GM18505 (cell line): Measurements from ENCODE around the gene ZNF146.
"Not testable (repeated sequence)": the region's sequence is repeated elsewhere in the genome, so short reads cannot be mapped to it uniquely, and the experiment has no call there.

Experiments used
- ATAC-seq: cut with Tn5 transposase; IDR thresholded peaks from one replicate; pipeline ENCODE4 v1.9.1; 2021; ENCODE audit not compliant: unreplicated experiment
- POLR2A ChIP-seq: IDR thresholded peaks from 4 replicates; pipeline ENCODE4 v1.6.1; 2011; ENCODE audit warnings: borderline replicate concordance; ENCODE audit not compliant: insufficient read depth, insufficient read length; ENCODE audit errors: extremely low read depth

Gene ZNF146

DNA sequence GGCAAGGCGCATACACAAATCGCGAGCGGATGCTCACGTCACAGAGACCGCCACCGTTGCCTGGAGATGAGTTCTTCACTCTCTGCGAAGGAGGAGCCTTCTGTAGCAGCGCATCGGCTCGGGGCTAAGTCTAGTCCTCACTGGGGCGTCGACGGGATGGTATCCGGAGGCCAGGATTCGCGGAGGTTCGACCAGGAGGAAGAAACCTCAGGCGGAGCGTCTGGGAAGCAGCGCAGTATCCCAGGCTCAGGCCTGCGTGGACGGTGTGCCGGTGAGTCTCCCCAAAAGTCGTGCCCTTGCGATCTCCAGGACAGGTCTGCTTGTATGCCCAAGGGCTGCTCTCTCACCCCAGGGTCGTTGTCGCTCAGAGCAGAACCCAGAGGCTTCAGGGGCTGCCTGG lies 40.4 kb downstream of the ZNF146 start:
- TF ChIP-seq POLR2A = no peak
- no peak for ATAC-seq

DNA sequence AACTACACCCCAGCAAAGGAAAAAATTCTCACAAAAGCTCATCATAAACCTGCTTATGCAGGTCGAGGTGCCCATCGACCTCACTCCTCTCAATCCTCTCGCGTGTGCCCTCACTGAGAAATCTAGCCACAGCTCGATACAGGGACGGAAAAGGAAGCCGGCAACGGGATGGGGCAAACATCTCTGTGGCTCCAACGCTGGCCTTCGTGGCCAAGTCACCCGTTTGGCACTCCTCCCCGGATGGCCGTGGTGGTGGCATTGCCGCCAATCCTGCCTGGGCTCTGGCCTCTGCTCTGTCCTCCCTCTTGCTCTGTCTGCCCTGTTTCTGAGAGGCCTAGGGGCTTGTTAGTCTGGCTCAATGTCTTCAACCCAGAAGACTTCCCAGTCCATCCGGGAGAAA lies 41.2 kb downstream of the ZNF146 start:
- no peak for TF ChIP-seq POLR2A
- ATAC-seq = no peak

DNA sequence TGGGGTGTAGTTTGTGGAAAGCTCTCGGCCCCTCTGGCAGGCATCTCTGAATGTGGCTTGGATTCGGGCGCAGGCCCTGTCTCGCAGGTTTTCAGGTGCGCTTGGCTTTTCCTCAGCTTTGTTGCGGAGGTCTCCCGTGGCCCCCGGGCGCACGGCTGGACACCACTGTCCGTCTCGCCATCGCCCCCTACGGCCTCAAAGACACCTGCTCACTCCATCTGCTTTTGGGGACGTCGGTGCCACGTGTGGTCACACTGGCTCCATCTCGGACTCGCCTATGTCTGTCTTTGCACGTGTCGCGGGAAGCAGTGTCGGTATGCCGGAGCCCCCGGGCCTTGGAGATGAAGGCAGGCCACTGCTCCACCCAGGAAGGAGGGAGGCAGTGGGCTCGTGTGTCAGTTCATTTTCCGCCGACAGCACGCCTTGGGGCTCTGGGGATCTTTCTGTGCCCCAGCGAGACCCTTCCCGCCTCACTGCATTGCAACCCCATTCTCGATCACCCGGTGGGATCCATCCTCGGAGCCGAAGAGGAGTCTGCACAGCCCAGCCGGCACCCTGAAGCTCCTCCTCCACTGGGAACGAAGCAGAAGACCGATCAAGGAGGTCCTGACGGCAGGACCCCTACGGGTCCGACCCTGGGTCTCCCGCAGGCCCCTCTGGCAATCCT lies 42.1 kb downstream of the ZNF146 start:
- TF ChIP-seq POLR2A = no peak
- no peak for ATAC-seq

DNA sequence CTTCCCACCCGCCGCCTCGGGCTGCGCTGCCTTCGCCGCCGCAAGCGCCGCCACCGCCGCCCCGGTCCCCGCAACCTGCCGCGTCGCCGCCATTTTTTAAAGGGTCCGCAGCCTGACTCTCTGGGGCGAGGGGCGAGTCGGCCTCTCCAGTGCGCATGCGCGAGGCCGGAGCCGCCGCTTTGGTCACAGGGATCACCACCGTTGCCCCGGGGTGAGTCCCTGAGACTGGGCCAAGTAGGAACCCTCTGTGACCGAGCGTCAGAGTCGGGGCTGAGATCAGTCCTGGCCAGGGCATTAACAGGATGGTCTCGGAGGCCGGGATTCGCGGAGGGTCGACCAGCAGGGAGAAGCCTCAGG lies 42.6 kb downstream of the ZNF146 start:
- no peak for TF ChIP-seq POLR2A
- ATAC-seq = no peak

DNA sequence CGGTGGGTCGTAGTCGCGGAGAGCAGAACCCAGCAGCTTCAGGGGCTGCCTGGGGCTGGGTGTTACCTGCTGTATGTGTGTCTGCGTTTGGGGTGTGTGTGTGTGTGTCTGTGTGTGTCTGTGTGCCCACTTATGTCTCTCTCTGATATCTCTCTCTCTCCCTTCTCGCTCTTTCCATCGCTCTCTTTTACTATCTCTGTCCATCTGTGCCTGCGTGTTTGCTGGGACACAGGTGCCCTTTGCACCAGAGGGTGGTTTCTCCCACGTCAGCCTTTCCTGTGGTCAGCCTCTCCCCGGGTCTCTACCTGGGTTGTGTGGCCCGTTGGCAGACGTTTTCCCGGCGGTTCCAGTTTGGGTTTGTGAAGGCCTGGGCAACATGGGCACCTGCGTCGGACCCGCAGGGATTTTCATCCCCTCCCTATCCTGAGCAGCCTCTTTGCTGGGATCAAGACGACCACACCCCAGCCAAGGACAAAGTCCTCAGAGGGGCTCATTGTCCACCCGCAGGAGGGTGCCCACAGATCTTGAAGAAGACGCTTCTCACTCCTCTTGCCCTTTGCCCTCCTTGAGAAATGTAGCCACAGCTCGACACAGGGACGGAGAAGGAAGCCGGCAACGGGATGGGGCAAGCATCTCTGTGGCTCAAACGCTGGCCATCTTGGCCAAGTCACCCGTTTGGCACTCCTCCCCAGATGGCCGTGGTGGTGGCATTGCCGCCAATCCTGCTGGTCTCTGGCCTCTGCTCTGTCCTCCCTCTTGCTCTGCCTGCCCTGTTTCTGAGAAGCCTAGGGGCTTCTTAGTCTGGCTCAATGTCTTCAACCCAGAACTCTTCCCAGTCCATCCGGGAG lies 43.3 kb downstream of the ZNF146 start:
- no peak for ATAC-seq
- no peak for TF ChIP-seq POLR2A

DNA sequence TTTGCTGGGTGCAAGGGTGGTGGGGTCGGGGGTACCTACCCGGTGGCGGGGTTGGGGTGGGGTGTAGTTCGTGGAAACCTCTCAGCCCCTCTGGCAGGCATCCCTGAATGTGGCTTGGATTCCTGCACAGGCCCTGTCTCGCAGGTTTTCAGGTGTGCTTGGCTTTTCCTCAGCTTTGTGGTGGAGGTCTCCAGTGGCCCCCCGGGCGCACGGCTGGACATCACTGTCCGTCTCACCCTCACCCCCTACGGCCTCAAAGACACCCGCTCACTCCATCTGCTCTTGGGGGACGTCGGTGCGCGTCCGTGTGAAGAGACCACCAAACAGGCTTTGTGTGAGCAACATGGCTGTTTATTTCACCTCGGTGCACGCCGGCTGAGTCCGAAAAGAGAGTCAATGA lies 44.3 kb downstream of the ZNF146 start:
- TF ChIP-seq POLR2A = no peak
- no peak for ATAC-seq

DNA sequence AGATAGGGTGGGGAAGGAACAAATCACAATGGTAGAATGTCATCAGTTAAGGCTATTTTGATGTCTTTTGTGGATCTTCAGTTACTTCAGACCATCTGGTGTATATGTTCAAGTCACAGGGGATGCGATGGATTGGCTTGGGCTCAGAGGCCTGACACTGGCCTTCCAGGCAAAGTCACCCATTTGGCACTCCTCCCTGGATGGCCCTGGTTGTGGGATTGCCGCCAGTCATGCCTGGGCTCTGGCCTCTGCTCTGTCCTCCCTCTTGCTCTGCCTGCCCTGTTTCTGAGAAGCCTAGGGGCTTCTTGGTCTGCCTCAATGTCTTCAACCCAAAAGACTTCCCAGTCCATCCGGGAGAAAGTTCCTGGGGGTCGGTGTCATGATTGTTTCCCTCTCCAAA lies 50.2 kb downstream of the ZNF146 start:
- no peak for TF ChIP-seq POLR2A
- ATAC-seq = no peak

DNA sequence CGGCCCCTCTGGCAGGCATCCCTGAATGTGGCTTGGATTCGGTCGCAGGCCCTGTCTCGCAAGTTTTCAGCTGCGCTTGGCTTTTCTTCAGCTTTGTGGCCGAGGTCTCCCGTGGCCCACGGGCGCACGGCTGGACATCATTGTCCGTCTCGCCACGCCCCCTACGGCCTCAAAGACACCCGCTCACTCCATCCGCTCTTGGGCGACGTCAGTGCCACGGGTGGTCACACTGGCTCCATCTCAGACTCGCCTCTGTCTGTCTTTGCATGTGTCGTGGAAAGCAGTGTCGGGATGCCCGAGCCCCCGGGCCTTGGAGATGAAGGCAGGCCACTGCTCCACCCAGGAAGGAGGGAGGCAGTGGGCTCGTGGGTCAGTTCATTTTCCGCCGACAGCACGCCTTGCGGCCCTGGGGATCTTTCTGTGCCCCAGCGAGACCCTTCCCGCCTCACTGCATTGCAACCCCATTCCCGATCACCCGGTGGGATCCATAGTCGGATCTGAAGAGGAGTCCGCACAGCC lies 51.0 kb downstream of the ZNF146 start:
- TF ChIP-seq POLR2A = no peak
- ATAC-seq = no peak

DNA sequence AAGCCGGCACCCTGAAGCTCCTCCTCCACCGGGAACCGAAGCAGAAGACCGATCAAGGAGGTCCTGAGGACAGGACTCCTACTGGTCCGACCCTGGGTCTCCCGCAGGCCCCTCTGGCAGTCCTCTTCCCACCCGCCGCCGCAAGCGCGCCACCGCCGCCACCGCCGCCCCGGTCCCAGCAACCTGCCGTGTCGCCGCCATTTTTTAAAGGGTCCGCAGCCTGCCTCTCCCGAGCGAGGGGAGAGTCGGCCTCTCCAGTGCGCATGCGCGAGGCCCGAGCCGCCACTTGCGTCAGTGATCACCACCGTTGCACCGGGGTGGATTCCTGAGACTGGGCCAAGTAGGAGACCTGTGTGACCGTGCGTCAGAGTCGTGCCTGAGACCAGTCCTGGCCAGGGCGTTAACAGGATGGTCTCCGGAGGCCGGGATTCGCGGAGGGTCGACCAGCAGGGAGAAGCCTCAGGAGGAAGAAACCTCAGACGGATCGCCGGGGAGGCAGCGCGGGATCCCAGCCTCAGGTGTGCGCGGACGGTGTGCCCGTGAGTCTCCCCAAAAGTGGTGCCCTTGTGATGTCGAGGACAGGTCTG lies 51.6 kb downstream of the ZNF146 start:
- no peak for ATAC-seq
- no peak for TF ChIP-seq POLR2A

DNA sequence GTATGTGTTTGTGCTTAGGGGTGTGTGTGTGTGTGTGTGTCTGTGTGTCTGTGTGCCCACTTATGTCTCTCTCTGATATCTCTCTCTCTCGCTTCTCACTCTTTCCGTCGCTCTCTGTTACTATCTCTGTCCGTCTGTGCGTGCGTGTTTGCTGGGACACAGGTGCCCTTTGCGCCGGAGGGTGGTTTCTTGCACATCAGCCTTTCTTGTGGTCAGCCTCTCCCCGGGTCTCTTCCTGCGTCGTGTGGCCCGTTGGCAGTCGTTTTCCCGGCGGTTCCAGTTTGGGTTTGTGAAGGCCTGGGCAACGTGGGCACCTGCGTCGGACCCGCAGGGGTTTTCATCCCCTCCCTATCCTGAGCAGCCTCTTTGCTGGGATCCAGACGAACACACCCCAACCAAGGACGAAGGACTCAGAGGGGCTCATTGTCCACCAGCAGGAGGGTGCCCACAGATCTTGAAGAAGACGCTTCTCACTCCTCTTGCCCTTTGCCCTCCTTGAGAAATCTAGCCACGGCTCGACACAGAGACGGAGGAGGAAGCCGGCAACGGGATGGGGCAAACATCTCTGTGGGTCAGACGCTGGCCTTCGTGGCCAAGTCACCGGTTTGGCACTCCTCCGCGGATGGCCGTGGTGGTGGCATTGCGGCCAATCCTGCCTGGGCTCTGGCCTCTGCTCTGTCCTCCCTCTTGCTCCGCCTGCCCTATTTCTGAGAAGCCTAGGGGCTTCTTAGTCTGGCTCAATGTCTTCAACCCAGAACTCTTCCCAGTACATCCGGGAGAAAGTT lies 52.3 kb downstream of the ZNF146 start:
- no peak for TF ChIP-seq POLR2A

DNA sequence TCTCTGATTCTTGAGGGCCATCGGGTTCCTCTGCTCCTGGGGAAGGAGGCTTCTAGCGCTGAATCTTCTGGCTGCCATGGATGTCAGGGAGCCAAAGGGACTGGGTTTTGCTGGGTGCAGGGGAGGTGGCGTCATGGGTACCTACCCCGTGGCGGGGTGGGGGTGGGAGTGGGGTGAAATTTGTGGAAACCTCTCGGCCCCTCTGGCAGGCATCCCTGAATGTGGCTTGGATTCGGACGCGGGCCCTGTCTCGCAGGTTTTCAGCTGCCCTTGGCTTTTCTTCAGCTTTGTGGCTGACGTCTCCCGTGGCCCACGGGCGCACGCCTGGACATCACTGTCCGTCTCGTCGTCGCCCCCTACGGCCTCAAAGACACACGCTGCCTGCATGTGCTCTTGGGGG lies 53.2 kb downstream of the ZNF146 start:
- ATAC-seq = not testable (repeated sequence)

More for the DNA sequence above, 52.3 kb downstream of the ZNF146 start:
- no peak for ATAC-seq

DNA sequence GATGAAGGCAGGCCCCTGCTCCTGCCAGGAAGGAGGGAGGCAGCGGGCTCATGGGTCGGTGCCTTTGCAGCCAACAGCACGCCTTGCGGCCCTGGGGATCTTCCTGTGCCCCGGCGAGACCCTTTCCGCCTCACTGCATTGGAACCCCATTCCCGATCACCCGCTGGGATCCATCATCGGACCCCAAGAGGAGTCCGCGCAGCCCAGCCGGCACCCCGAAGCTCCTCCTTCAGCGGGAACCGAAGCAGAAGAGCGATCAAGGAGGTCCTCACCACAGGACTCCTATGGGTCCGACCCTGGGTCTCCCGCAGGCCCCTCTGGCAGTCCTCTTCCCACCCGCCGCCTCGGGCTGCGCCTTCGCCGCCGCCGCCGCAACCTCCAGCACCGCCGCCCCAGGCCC lies 53.7 kb downstream of the ZNF146 start:
- not testable (repeated sequence) for ATAC-seq

DNA sequence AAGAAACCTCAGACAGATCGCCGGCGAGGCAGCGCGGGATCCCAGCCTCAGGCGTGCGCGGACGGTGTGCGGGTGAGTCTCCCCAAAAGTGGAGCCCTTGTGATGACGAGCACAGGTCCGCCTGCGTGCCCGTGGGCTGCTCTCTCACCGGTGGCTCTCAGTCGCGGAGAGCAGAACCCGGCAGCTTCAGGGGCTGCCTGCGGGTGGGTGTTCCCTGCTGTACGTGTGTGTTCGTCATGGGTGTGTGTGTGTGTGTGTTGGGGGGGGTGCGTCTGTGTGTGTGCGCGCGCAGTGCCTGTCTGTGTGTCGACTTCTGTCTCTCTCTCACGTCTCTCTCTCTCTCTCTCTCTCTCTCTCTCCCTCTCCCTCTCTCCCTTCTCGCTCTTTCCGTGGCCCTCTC lies 54.4 kb downstream of the ZNF146 start:
- ATAC-seq = not testable (repeated sequence)
